GM12801 (cell line): ENCODE data around the gene SESN3.

Experiments used
- CTCF ChIP-seq: IDR thresholded peaks from one replicate; pipeline ENCODE4 v1.5.1; 2011; ENCODE audit warnings: control low read depth; ENCODE audit not compliant: insufficient read length; ENCODE audit errors: extremely low read depth

The SESN3 gene, protein sequence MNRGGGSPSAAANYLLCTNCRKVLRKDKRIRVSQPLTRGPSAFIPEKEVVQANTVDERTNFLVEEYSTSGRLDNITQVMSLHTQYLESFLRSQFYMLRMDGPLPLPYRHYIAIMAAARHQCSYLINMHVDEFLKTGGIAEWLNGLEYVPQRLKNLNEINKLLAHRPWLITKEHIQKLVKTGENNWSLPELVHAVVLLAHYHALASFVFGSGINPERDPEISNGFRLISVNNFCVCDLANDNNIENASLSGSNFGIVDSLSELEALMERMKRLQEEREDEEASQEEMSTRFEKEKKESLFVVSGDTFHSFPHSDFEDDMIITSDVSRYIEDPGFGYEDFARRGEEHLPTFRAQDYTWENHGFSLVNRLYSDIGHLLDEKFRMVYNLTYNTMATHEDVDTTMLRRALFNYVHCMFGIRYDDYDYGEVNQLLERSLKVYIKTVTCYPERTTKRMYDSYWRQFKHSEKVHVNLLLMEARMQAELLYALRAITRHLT

DNA sequence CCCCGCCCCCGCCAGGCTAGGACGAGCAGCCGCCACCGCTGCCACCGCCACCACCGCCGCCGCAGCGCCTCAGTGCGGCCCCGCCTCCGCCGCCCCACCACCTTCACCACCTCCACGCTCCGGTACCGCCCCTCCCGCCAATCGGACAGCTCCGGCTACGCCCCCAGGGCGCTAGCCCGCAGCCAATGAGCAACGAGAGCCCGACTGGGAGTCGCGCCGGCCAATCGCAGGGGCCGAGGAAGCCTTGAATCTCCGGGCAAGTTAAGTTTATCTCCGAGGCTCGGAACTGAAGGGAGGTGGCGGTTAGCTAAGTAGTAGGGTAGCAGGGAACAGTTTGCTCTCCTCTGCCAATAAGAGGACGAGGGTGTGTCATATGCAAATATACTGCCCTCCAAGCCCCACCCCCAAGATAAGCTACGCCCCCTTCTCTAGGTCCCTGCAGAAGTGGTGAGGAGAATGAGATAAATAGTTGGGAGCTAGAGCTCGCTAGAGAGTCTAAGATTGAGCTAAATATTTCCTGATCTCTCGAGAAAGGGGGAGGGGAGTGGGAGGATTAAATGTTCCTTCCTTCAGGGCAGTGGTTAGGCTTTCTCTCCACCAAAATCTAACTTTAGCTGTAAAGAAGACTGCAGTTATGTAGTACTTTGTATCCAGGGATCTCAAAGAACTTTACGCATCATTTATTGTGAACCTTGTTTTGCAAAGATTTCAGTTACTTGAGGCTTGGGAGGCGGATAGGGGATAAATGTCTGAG, at the start of gene SESN3:
Gene SESN3, minus strand, starts transcription at position 76 of the 754 bp plus-strand sequence. CDS start 342 bp downstream, outside the sequence.
- no peak for TF ChIP-seq CTCF

GRCh38 chr11:95279921-95280868, 49.2 kb upstream of the SESN3 start:
- no peak for TF ChIP-seq CTCF

DNA sequence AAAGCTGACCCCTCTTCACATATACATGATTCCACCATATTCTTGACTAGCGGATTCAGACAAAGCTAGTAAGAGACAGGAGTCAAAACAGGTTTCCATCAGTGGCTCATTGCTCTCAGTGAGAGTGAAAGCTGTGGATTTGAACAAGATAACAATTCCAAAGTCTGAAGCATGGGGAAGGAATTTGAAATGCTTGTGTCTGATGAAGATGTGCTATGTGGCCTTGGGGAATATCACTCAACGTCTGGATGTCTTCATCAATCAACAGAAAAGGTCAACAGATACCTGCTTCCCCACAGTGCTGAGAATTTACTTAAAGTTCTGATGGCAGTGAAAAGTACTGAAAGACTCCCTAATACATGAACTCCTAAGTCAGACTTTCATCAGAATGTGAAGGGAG, 46.9 kb upstream of the SESN3 start:
- no peak for TF ChIP-seq CTCF

- TF ChIP-seq CTCF, result no peak
Measured at GRCh38 chr11:95276139-95276538, 45.1 kb upstream of the SESN3 start.

- no peak for TF ChIP-seq CTCF
Measured at GRCh38 chr11:95269036-95269819, 38.2 kb upstream of the SESN3 start.

DNA sequence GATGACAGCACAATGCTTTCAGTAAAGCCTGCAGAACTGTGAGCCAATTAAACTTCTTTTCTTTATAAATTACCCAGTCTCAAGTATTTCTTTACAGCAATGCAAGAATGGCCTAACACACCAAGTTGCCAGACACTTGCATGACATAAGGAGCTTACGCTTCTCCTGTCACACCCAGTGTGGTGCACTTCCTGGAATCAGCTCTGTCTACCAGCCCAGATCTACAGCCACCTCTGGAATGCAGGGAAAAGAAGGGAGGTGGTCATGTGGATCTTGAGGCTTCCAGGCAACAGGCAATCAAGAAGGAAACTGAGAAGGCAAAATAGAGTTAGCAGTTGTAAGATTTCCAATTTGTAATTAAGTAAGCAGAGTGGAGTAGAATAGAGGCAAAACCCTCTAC, 37.4 kb upstream of the SESN3 start:
- TF ChIP-seq CTCF, result no peak
